B cell (primary cell): Measurements from ENCODE around the gene POLG2. TPM values are rescaled to one million over a fixed set of nuclear protein-coding genes. Genes with fewer than 3 reads are reported as not detected.

Experiments used
- ATAC-seq: fragments of 200-7000 bp; cut with Tn5 transposase; one replicate; pipeline ENCODE4 v1.10.0; 2021; ENCODE audit warnings: low read depth, mild to moderate bottlenecking, moderate number of reproducible peaks, moderate library complexity
- CTCF ChIA-PET: fragments of 350-600 bp; sonication (Branson Sonifier 250); formaldehyde crosslinking; loops from one replicate; lab custom pipeline; 2021; ENCODE audit warnings: antibody characterized with exemption, inconsistent platforms; lab: Charles Lee
- POLR2A ChIA-PET: fragments of 350-600 bp; sonication (Branson Sonifier 250); formaldehyde crosslinking; loops from one replicate; lab custom pipeline; 2021; ENCODE audit warnings: antibody characterized with exemption; lab: Charles Lee
- DNase-seq: peaks from one replicate; pipeline ENCODE4 v3.0.0; 2013
- H2AFZ ChIP-seq: 2 replicates; pipeline ENCODE4 v1.6.1; 2012; ENCODE audit warnings: mild to moderate bottlenecking, low read depth, low read length; ENCODE audit not compliant: insufficient read depth, poor library complexity, severe bottlenecking
- H3K27ac ChIP-seq, 2 donors: 1 replicate in 1 of 2; 2 replicates in 1 of 2; pipeline ENCODE4 v1.5.1; 2012 to 2013; ENCODE audit warnings: low read length in 2 of 2, mild to moderate bottlenecking in 2 of 2, moderate library complexity in 1 of 2
- H3K27me3 ChIP-seq, 4 experiments: fragments of 200-600 bp in 1 of 4; sonication (generic) in 1 of 4; replicated peaks in 1 of 4; 1 replicate in 2 of 4; 2 replicates in 2 of 4; pipeline versions ENCODE4 v1.6.1 to v1.7.0; 2013 to 2016; ENCODE audit warnings: low read length in 3 of 4, mild to moderate bottlenecking in 2 of 4, mixed read lengths in 1 of 4, moderate library complexity in 1 of 4; ENCODE audit not compliant: insufficient read depth in 4 of 4, control insufficient read depth in 3 of 4; ENCODE audit errors: control extremely low read depth in 1 of 4
- H3K36me3 ChIP-seq, 2 experiments: replicated peaks in 1 of 2; 1 replicate in 1 of 2; 2 replicates in 1 of 2; pipeline versions ENCODE4 v1.6.1 to v1.7.1; 2013; ENCODE audit warnings: low read length in 1 of 2; ENCODE audit not compliant: insufficient read depth in 2 of 2, control insufficient read depth in 1 of 2; ENCODE audit errors: control extremely low read depth in 1 of 2, extremely low read depth in 1 of 2
- H3K4me1 ChIP-seq, 2 donors: fragments of 200-600 bp in 1 of 2; sonication (generic) in 1 of 2; 1 replicate in 1 of 2; 2 replicates in 1 of 2; pipeline versions ENCODE4 v1.5.1 to v1.6.1; 2013 to 2017; ENCODE audit warnings: low read length in 2 of 2; ENCODE audit not compliant: control insufficient read depth in 2 of 2, insufficient read depth in 2 of 2
- H3K4me2 ChIP-seq: replicated peaks from 2 replicates; pipeline ENCODE3; 2012; ENCODE audit warnings: mild to moderate bottlenecking, low read depth, low read length; ENCODE audit not compliant: poor library complexity, severe bottlenecking
- H3K4me3 ChIP-seq, 5 experiments: fragments of 200-600 bp in 1 of 5; sonication (generic) in 1 of 5; 1 replicate in 3 of 5; 2 replicates in 2 of 5; pipeline versions ENCODE4 v1.5.1 to v1.7.0; 2011 to 2016; ENCODE audit warnings: low read length in 4 of 5, mild to moderate bottlenecking in 4 of 5, low read depth in 2 of 5, control low read depth in 1 of 5, moderate library complexity in 1 of 5; ENCODE audit not compliant: insufficient read depth in 1 of 5; ENCODE audit errors: control extremely low read depth in 1 of 5, extremely low read depth in 1 of 5
- H3K79me2 ChIP-seq: fragments of 200-600 bp; sonication (generic); one replicate; pipeline ENCODE4 v1.6.0; 2016; ENCODE audit warnings: low read length; ENCODE audit not compliant: control insufficient read depth, insufficient read depth
- H3K9ac ChIP-seq: fragments of 200-600 bp; sonication (generic); 2 replicates; pipeline ENCODE4 v1.6.1; 2017; ENCODE audit warnings: mild to moderate bottlenecking, low read length, moderate library complexity
- H3K9me3 ChIP-seq, 3 donors: one replicate each; pipeline versions ENCODE4 v1.6.1 to v1.7.1; 2013; ENCODE audit warnings: low read length in 2 of 3; ENCODE audit not compliant: control insufficient read depth in 2 of 3, insufficient read depth in 1 of 3; ENCODE audit errors: control extremely low read depth in 1 of 3
- H4K20me1 ChIP-seq: 2 replicates; pipeline ENCODE4 v1.6.0; 2012; ENCODE audit warnings: mild to moderate bottlenecking, low read length; ENCODE audit not compliant: insufficient read depth, control insufficient read depth, poor library complexity, severe bottlenecking
- H3K27ac Mint-ChIP-seq: one replicate; pipeline ENCODE4 v1.8.0; 2021; ENCODE audit warnings: mixed read lengths
- H3K27me3 Mint-ChIP-seq: one replicate; pipeline ENCODE4 v1.8.0; 2021; ENCODE audit warnings: mixed read lengths
- H3K4me1 Mint-ChIP-seq: one replicate; pipeline ENCODE4 v1.8.0; 2021; ENCODE audit warnings: mixed read lengths
- H3K4me3 Mint-ChIP-seq: one replicate; pipeline ENCODE4 v1.8.0; 2021; ENCODE audit warnings: mixed read lengths
- H3K9me3 Mint-ChIP-seq: one replicate; pipeline ENCODE4 v1.8.0; 2022; ENCODE audit warnings: mixed read lengths; ENCODE audit not compliant: insufficient read depth
- EZH2 ChIP-seq: IDR thresholded peaks from 2 replicates; pipeline ENCODE4 v1.6.1; 2012; ENCODE audit warnings: borderline replicate concordance, low read depth, mild to moderate bottlenecking, moderate library complexity, low read length; ENCODE audit not compliant: insufficient read depth, poor library complexity, severe bottlenecking
- WGBS: methylation state at CpG from one replicate; pipeline ENCODE4 v1.1.5; 2013; ENCODE audit warnings: missing lambda C conversion rate; ENCODE audit not compliant: insufficient coverage; 5-methylcytosine and 5-hydroxymethylcytosine counted together
- intact Hi-C: fragments of 100-400 bp; cut with micrococcal nuclease; formaldehyde crosslinking; loops from one replicate; pipeline ENCODE4 v1.10.0; 2022
- polyA plus RNA-seq: library from polyadenylated mRNA; depleted of rRNA; stranded (reverse); fragments of >200 nt; gene quantifications from 2 replicates; pipeline ENCODE4 v1.2.3, GENCODE V29; 2012
- total RNA-seq, 2 donors: library from RNA; stranded (reverse); fragments of 120-200 nt in 1 of 2; gene quantifications; 1 replicate in 1 of 2; 2 replicates in 1 of 2; pipeline versions ENCODE4 v1.2.3 to v1.2.4, GENCODE V29; 2013 to 2022
- TF ChIP-seq, protein P1 (sequence below): fragments of 200-600 bp; IDR thresholded peaks from one replicate; pipeline ENCODE4 v1.8.0; 2022; ENCODE audit warnings: antibody characterized with exemption, mild to moderate bottlenecking

The POLG2 gene
- total and polyA plus RNA-seq, 2 donors (not counting 1 experiment from before 2014, with no cell fraction given) = 26.9 to 74.5 TPM

DNA sequence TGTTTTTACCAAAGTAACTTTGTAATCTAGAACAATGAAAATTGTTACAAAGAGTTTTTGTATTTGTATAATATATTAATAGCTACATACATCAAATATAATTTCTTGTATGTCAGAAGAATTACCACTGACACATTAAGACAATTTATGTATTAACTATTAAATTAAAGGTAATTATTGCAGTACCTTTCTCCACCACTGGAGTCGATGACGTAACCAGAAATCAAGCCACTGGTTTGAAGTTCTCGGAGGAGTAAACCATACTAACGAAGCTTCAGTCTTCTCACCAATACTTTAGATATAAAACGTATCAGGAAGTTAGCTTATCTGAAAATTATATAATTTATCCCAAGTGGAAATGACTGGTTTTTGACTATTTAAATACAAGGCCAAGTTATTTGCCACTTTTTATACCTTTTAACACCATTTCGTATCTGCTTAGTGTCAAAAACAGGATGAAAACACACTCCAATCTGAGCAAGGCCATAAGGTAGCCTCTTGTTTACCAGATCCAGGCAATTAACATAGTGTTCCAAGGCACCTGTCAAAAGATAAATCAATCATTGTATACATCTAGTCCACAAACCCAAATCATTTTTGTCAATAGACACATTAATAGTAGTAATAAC, 4.3 kb downstream of the POLG2 start:
- Histone ChIP-seq H2AFZ (no peak overlapping the region), H3K9ac (no peak overlapping the region), H3K79me2 (peaks cover 36% of the 10 kb centered on the region), H3K27ac (peak overlapping the region in 1 of 2 donors; percentile 29), H3K27me3 (no peaks in the 10 kb centered on the region), H4K20me1 (no peaks in the 10 kb centered on the region), H3K4me3 (no peak overlapping the region), H3K4me1 (peaks cover 25 to 27% of the 10 kb centered on the region in 2 donors), H3K4me2 (no peak overlapping the region), H3K9me3 (no peaks in the 10 kb centered on the region), H3K36me3 (peaks cover 2 to 46% of the 10 kb centered on the region in 2 experiments)
- DNase-seq (peak; percentile 59), ATAC-seq (no peak)
- TF ChIP-seq, protein P1, sequence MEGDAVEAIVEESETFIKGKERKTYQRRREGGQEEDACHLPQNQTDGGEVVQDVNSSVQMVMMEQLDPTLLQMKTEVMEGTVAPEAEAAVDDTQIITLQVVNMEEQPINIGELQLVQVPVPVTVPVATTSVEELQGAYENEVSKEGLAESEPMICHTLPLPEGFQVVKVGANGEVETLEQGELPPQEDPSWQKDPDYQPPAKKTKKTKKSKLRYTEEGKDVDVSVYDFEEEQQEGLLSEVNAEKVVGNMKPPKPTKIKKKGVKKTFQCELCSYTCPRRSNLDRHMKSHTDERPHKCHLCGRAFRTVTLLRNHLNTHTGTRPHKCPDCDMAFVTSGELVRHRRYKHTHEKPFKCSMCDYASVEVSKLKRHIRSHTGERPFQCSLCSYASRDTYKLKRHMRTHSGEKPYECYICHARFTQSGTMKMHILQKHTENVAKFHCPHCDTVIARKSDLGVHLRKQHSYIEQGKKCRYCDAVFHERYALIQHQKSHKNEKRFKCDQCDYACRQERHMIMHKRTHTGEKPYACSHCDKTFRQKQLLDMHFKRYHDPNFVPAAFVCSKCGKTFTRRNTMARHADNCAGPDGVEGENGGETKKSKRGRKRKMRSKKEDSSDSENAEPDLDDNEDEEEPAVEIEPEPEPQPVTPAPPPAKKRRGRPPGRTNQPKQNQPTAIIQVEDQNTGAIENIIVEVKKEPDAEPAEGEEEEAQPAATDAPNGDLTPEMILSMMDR = peak; percentile 75
- no peak for TF ChIP-seq EZH2
- 78% methylated on average over 1 of the region's 6 CpGs for WGBS
- no peak overlapping the region for H3K4me3 Mint-ChIP-seq
- POLR2A ChIA-PET = interaction anchor here (0.9 to 2.0 kb wide), 2 partner anchors 13 to 14 kb away, joined by 5 to 9 read pairs; partner anchors contain the start of genes CEP95 and DDX5
- intact Hi-C loops = loop anchor here (1.0 kb wide), 1 partner anchor 15 kb away; no protein-coding TSS in a partner anchor
- peaks cover 35% of the 10 kb centered on the region for H3K4me1 Mint-ChIP-seq
- no peaks in the 10 kb centered on the region for H3K9me3 Mint-ChIP-seq
- peak overlapping the region; percentile 10 for H3K27ac Mint-ChIP-seq
- no peaks in the 10 kb centered on the region for H3K27me3 Mint-ChIP-seq
- CTCF ChIA-PET = interaction anchor here (0.7 to 5.9 kb wide), 9 partner anchors 9 to 186 kb away, joined by 3 to 199 read pairs (median 5); partner anchors contain the start of genes CEP95 and DDX5

GRCh38 chr17:64491994-64492393, 4.9 kb downstream of the POLG2 start:
- H3K4me3 Mint-ChIP-seq = no peak overlapping the region
- H3K27ac ChIP-seq = no peak overlapping the region
- WGBS = no CpG with 5 or more reads among the region's 3 CpGs
- H3K27me3 ChIP-seq = no peaks in the 10 kb centered on the region
- no peak for DNase-seq
- no peaks in the 10 kb centered on the region for H4K20me1 ChIP-seq
- H3K79me2 ChIP-seq = peaks cover 36% of the 10 kb centered on the region
- H3K27me3 Mint-ChIP-seq = no peaks in the 10 kb centered on the region
- peaks cover 2 to 46% of the 10 kb centered on the region in 2 experiments for H3K36me3 ChIP-seq
- H3K9ac ChIP-seq = no peak overlapping the region
- no peaks in the 10 kb centered on the region for H3K9me3 Mint-ChIP-seq
- no peak for ATAC-seq
- intact Hi-C loops = loop anchor here (1.0 kb wide), 2 partner anchors 15 to 72 kb away; no protein-coding TSS in a partner anchor
- H3K4me1 ChIP-seq = peaks cover 21% of the 10 kb centered on the region in 2 donors
- no peak overlapping the region for H3K27ac Mint-ChIP-seq
- no peak overlapping the region for H3K4me2 ChIP-seq
- H3K4me3 ChIP-seq = no peak overlapping the region
- no peak for TF ChIP-seq EZH2
- TF ChIP-seq, protein P1 = no peak
- H3K4me1 Mint-ChIP-seq = peaks cover 29% of the 10 kb centered on the region
- CTCF ChIA-PET = interaction anchor here (0.7 to 5.9 kb wide), 10 partner anchors 10 to 740 kb away, joined by 3 to 199 read pairs (median 6); partner anchors contain the start of genes CEP95 and DDX5
- H2AFZ ChIP-seq = no peak overlapping the region
- no peaks in the 10 kb centered on the region for H3K9me3 ChIP-seq
- POLR2A ChIA-PET = interaction anchor here (1.5 to 2.0 kb wide), 2 partner anchors 13 to 15 kb away, joined by 6 to 9 read pairs; partner anchors contain the start of genes CEP95 and DDX5
